ENCODE measurements around the gene CEMP1.
"Not testable (repeated sequence)": the region's sequence is repeated elsewhere in the genome, so short reads cannot be mapped to it uniquely, and the experiment has no call there.

DNA sequence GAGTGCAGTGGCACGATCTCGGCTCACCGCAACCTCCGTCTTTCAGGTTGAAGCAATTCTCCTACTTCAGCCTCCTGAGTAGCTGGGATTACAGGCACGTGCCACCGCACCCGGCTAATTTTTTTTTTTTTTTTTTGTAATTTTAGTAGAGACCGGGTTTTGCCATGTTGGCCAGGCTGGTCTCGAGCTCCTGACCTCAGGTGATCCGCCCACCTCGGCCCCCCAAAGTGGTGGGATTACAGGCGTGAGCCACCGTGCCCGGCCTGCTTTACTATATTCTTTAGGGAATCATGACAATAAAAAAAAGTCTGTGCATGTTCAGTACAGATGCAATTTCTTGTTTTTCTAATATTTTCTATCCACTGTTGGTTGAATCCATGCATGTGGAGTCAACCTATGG lies 12.6 kb upstream of the CEMP1 start:
- TF ChIP-seq, protein P1, sequence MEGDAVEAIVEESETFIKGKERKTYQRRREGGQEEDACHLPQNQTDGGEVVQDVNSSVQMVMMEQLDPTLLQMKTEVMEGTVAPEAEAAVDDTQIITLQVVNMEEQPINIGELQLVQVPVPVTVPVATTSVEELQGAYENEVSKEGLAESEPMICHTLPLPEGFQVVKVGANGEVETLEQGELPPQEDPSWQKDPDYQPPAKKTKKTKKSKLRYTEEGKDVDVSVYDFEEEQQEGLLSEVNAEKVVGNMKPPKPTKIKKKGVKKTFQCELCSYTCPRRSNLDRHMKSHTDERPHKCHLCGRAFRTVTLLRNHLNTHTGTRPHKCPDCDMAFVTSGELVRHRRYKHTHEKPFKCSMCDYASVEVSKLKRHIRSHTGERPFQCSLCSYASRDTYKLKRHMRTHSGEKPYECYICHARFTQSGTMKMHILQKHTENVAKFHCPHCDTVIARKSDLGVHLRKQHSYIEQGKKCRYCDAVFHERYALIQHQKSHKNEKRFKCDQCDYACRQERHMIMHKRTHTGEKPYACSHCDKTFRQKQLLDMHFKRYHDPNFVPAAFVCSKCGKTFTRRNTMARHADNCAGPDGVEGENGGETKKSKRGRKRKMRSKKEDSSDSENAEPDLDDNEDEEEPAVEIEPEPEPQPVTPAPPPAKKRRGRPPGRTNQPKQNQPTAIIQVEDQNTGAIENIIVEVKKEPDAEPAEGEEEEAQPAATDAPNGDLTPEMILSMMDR (IDR thresholded peaks at IDR 0.05) = not testable (repeated sequence)
- TF ChIP-seq POLR2A (IDR thresholded peaks at IDR 0.05) = not testable (repeated sequence)
